ENCODE data around the gene CTNNA1.

Gene CTNNA1

DNA sequence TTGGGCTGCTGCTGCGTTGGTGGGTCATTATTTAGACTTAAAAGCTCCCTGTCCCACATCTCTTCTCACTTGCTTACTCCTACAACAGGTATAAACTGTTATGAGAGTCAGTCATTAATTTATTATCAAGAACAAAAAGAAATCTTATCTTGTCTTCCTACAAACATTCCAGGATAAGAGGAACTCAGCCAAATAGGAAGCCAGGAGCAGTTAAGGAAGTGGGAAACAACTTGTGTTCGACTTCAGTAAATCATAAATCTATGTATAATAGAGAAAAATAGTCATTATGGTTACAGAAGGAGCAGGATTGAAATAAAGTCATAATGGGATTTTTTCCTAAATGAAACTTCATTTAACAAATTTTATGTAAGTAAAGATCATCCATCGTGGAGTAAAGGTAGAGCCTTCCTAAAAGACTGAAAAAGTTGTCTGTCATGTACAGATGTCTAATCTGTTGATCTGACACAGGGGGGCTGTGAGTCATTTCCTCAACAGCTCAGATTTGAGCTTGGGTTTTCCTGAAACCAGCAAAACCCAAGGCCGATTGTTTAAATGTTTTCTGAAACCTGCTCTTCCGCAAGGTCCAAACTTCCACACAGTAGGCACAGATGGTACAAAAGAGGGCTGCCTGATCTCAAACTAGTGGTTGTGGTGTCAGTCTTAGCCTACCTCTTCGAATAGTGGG lies 147.2 kb downstream of the CTNNA1 start:
- H3K27me3 ChIP-seq (replicated peaks in 2 of 5; ENCODE audit: control insufficient read depth in 4 of 5, insufficient read depth in 5 of 5, low read length in 4 of 5): no peaks in the 10 kb centered on the region
- no peak overlapping the region for H3K4me3 ChIP-seq (ENCODE audit: control insufficient read depth in 1 of 7, extremely low read depth in 1 of 7, insufficient read depth in 4 of 7, low read depth in 2 of 7, low read length in 6 of 7)
- H3K36me3 ChIP-seq (ENCODE audit: control insufficient read depth in 4 of 4, insufficient read depth in 4 of 4, low read length in 3 of 4): peaks cover 3 to 24% (median 12%) of the 10 kb centered on the region in 4 experiments
- peaks cover 0 to 10% (median 8%) of the 10 kb centered on the region in 4 experiments for H3K4me1 ChIP-seq (ENCODE audit: control extremely low read depth in 1 of 4, control insufficient read depth in 4 of 4, insufficient read depth in 4 of 4, low read length in 3 of 4)
- peaks cover 0 to 7% (median 1%) of the 10 kb centered on the region in 5 experiments for H3K9me3 ChIP-seq (ENCODE audit: control extremely low read depth in 1 of 5, control insufficient read depth in 4 of 5, insufficient read depth in 2 of 5, low read depth in 1 of 5, low read length in 4 of 5)
- 26% methylated on average over 3 of the region's 6 CpGs for WGBS (ENCODE audit: insufficient coverage)
- ChIA-PET POLR2A (interaction anchor here (0.6 to 0.7 kb wide), 2 partner anchors 11 to 82 kb away, joined by 3 read pairs; no protein-coding TSS in a partner anchor), CTCF (interaction anchor here (1.0 kb wide), 1 partner anchor 25 kb away, joined by 3 read pairs; the partner anchor contains the start of gene LRRTM2)
- DNase-seq: peak; percentile 35 to 78 (median 63)
- no peak overlapping the region for H3K27ac ChIP-seq (ENCODE audit: insufficient read depth in 1 of 2, low read depth in 1 of 2, low read length in 2 of 2, poor library complexity in 1 of 2, severe bottlenecking in 2 of 2)

DNA sequence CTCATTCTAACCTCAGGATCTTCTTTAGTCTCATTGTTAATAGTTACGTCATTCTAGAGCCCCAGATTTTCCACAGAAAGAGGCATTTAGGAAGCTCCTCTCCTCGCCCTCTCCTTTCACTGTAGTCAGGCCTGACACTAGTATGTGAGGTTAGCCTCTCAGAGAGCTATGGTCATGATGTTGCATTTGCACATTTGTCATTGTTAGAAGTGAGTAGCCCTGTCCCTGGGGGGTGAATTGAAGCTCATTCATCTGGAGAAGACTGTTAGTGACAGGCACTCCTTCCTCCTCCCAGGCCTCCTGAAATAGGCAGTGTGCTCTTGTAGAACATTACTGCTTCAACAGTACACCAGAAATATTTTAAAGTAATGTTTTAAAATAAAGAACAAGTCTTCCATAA lies 148.5 kb downstream of the CTNNA1 start:
- H3K27ac ChIP-seq (ENCODE audit: insufficient read depth in 1 of 2, low read depth in 1 of 2, low read length in 2 of 2, poor library complexity in 1 of 2, severe bottlenecking in 2 of 2): no peak overlapping the region
- peaks cover 6 to 35% (median 17%) of the 10 kb centered on the region in 4 experiments for H3K36me3 ChIP-seq (ENCODE audit: control insufficient read depth in 4 of 4, insufficient read depth in 4 of 4, low read length in 3 of 4)
- H3K27me3 ChIP-seq (replicated peaks in 2 of 5; ENCODE audit: control insufficient read depth in 4 of 5, insufficient read depth in 5 of 5, low read length in 4 of 5): no peaks in the 10 kb centered on the region
- 100% methylated on average over 1 of the region's 2 CpGs for WGBS (ENCODE audit: insufficient coverage)
- H3K4me1 ChIP-seq (ENCODE audit: control extremely low read depth in 1 of 4, control insufficient read depth in 4 of 4, insufficient read depth in 4 of 4, low read length in 3 of 4): peaks cover 0 to 10% (median 8%) of the 10 kb centered on the region in 4 experiments
- no peak overlapping the region for H3K4me3 ChIP-seq (ENCODE audit: control insufficient read depth in 1 of 7, extremely low read depth in 1 of 7, insufficient read depth in 4 of 7, low read depth in 2 of 7, low read length in 6 of 7)
- peaks cover 0 to 7% (median 1%) of the 10 kb centered on the region in 5 experiments for H3K9me3 ChIP-seq (ENCODE audit: control extremely low read depth in 1 of 5, control insufficient read depth in 4 of 5, insufficient read depth in 2 of 5, low read depth in 1 of 5, low read length in 4 of 5)
- no peak for DNase-seq
- ChIA-PET POLR2A (no interaction called here), CTCF (no interaction called here)

- ChIA-PET POLR2A (no interaction called here), CTCF (no interaction called here)
- Histone ChIP-seq H3K4me1 (ENCODE audit: control extremely low read depth in 1 of 4, control insufficient read depth in 4 of 4, insufficient read depth in 4 of 4, low read length in 3 of 4) (peaks cover 0 to 10% (median 8%) of the 10 kb centered on the region in 4 experiments), H3K27ac (ENCODE audit: insufficient read depth in 1 of 2, low read depth in 1 of 2, low read length in 2 of 2, poor library complexity in 1 of 2, severe bottlenecking in 2 of 2) (no peak overlapping the region), H3K36me3 (ENCODE audit: control insufficient read depth in 4 of 4, insufficient read depth in 4 of 4, low read length in 3 of 4) (peaks cover 6 to 29% (median 17%) of the 10 kb centered on the region in 4 experiments), H3K27me3 (replicated peaks in 2 of 5; ENCODE audit: control insufficient read depth in 4 of 5, insufficient read depth in 5 of 5, low read length in 4 of 5) (no peaks in the 10 kb centered on the region), H3K4me3 (ENCODE audit: control insufficient read depth in 1 of 7, extremely low read depth in 1 of 7, insufficient read depth in 4 of 7, low read depth in 2 of 7, low read length in 6 of 7) (no peak overlapping the region), H3K9me3 (ENCODE audit: control extremely low read depth in 1 of 5, control insufficient read depth in 4 of 5, insufficient read depth in 2 of 5, low read depth in 1 of 5, low read length in 4 of 5) (peaks cover 0 to 5% (median 1%) of the 10 kb centered on the region in 5 experiments)
- WGBS (ENCODE audit: insufficient coverage): 99% methylated on average over 7 of the region's 10 CpGs
- DNase-seq: no peak
Observed at GRCh38 chr5:138903130-138903775, 150.0 kb downstream of the CTNNA1 start.

GRCh38 chr5:138905541-138905940 lies 152.3 kb downstream of the CTNNA1 start:
- ChIA-PET POLR2A (no interaction called here), CTCF (interaction anchor here (0.9 kb wide), 1 partner anchor 19 kb away, joined by 3 read pairs; no protein-coding TSS in a partner anchor)
- H3K9me3 ChIP-seq (ENCODE audit: control extremely low read depth in 1 of 5, control insufficient read depth in 4 of 5, insufficient read depth in 2 of 5, low read depth in 1 of 5, low read length in 4 of 5): peaks cover 0 to 2% (median 0%) of the 10 kb centered on the region in 5 experiments
- H3K4me1 ChIP-seq (ENCODE audit: control extremely low read depth in 1 of 4, control insufficient read depth in 4 of 4, insufficient read depth in 4 of 4, low read length in 3 of 4): peaks cover 0 to 4% (median 4%) of the 10 kb centered on the region in 4 experiments
- peaks cover 6 to 34% (median 17%) of the 10 kb centered on the region in 4 experiments for H3K36me3 ChIP-seq (ENCODE audit: control insufficient read depth in 4 of 4, insufficient read depth in 4 of 4, low read length in 3 of 4)
- no peak overlapping the region for H3K4me3 ChIP-seq (ENCODE audit: control insufficient read depth in 1 of 7, extremely low read depth in 1 of 7, insufficient read depth in 4 of 7, low read depth in 2 of 7, low read length in 6 of 7)
- DNase-seq: no peak
- H3K27me3 ChIP-seq (replicated peaks in 2 of 5; ENCODE audit: control insufficient read depth in 4 of 5, insufficient read depth in 5 of 5, low read length in 4 of 5): no peaks in the 10 kb centered on the region
- 100% methylated on average over 1 of the region's 1 CpG for WGBS (ENCODE audit: insufficient coverage)
- H3K27ac ChIP-seq (ENCODE audit: insufficient read depth in 1 of 2, low read depth in 1 of 2, low read length in 2 of 2, poor library complexity in 1 of 2, severe bottlenecking in 2 of 2): no peak overlapping the region

- peaks cover 3 to 28% (median 13%) of the 10 kb centered on the region in 4 experiments for H3K36me3 ChIP-seq (ENCODE audit: control insufficient read depth in 4 of 4, insufficient read depth in 4 of 4, low read length in 3 of 4)
- WGBS (ENCODE audit: insufficient coverage): 93% methylated on average over 2 of the region's 2 CpGs
Observed at GRCh38 chr5:138909734-138910133, 156.5 kb downstream of the CTNNA1 start.

GRCh38 chr5:138910546-138911185 lies 157.4 kb downstream of the CTNNA1 start:
- Histone ChIP-seq H3K36me3 (ENCODE audit: control insufficient read depth in 4 of 4, insufficient read depth in 4 of 4, low read length in 3 of 4) (peaks cover 0 to 23% (median 8%) of the 10 kb centered on the region in 4 experiments), H3K27ac (ENCODE audit: insufficient read depth in 1 of 2, low read depth in 1 of 2, low read length in 2 of 2, poor library complexity in 1 of 2, severe bottlenecking in 2 of 2) (no peak overlapping the region), H3K27me3 (replicated peaks in 2 of 5; ENCODE audit: control insufficient read depth in 4 of 5, insufficient read depth in 5 of 5, low read length in 4 of 5) (no peaks in the 10 kb centered on the region), H3K4me3 (ENCODE audit: control insufficient read depth in 1 of 7, extremely low read depth in 1 of 7, insufficient read depth in 4 of 7, low read depth in 2 of 7, low read length in 6 of 7) (no peak overlapping the region), H3K9me3 (ENCODE audit: control extremely low read depth in 1 of 5, control insufficient read depth in 4 of 5, insufficient read depth in 2 of 5, low read depth in 1 of 5, low read length in 4 of 5) (peaks cover 0 to 4% (median 0%) of the 10 kb centered on the region in 5 experiments), H3K4me1 (ENCODE audit: control extremely low read depth in 1 of 4, control insufficient read depth in 4 of 4, insufficient read depth in 4 of 4, low read length in 3 of 4) (peaks cover 0 to 4% (median 0%) of the 10 kb centered on the region in 4 experiments)
- DNase-seq: no peak
- WGBS (ENCODE audit: insufficient coverage): 89% methylated on average over 3 of the region's 7 CpGs
- POLR2A ChIA-PET: no interaction called here
- CTCF ChIA-PET: no interaction called here

More at GRCh38 chr5:138909734-138910133, 156.5 kb downstream of the CTNNA1 start:
- H3K27me3 ChIP-seq (replicated peaks in 2 of 5; ENCODE audit: control insufficient read depth in 4 of 5, insufficient read depth in 5 of 5, low read length in 4 of 5): no peaks in the 10 kb centered on the region
- ChIA-PET POLR2A (interaction anchor here (0.6 kb wide), 1 partner anchor 31 kb away, joined by 3 read pairs; no protein-coding TSS in a partner anchor), CTCF (no interaction called here)
- H3K4me1 ChIP-seq (ENCODE audit: control extremely low read depth in 1 of 4, control insufficient read depth in 4 of 4, insufficient read depth in 4 of 4, low read length in 3 of 4): peaks cover 0 to 4% (median 0%) of the 10 kb centered on the region in 4 experiments
- no peak overlapping the region for H3K4me3 ChIP-seq (ENCODE audit: control insufficient read depth in 1 of 7, extremely low read depth in 1 of 7, insufficient read depth in 4 of 7, low read depth in 2 of 7, low read length in 6 of 7)
- peaks cover 0 to 4% (median 0%) of the 10 kb centered on the region in 5 experiments for H3K9me3 ChIP-seq (ENCODE audit: control extremely low read depth in 1 of 5, control insufficient read depth in 4 of 5, insufficient read depth in 2 of 5, low read depth in 1 of 5, low read length in 4 of 5)
- no peak for DNase-seq
- H3K27ac ChIP-seq (ENCODE audit: insufficient read depth in 1 of 2, low read depth in 1 of 2, low read length in 2 of 2, poor library complexity in 1 of 2, severe bottlenecking in 2 of 2): no peak overlapping the region
